ACC112 (cell line): ENCODE results near the gene FAM131B.
"Not testable (repeated sequence)": the region's sequence is repeated elsewhere in the genome, so short reads cannot be mapped to it uniquely, and the experiment has no call there.

ENCODE experiments used
- H2AFZ ChIP-seq: fragments of 200-600 bp; sonication (generic); one replicate; pipeline ENCODE4 v1.6.0; 2017; ENCODE audit warnings: antibody characterized with exemption, low read length; ENCODE audit not compliant: unreplicated experiment
- H3K27ac ChIP-seq: fragments of 200-600 bp; sonication (generic); 2 replicates; pipeline ENCODE4 v1.5.1; 2014; ENCODE audit warnings: low read depth, mild to moderate bottlenecking, antibody characterized with exemption, low read length, moderate library complexity
- H3K27me3 ChIP-seq: fragments of 200-600 bp; sonication (generic); 2 replicates; pipeline ENCODE4 v1.6.1; 2014; ENCODE audit warnings: mild to moderate bottlenecking, antibody characterized with exemption, low read length, moderate library complexity, mixed read lengths; ENCODE audit not compliant: insufficient read depth
- H3K36me3 ChIP-seq: fragments of 200-600 bp; sonication (generic); 2 replicates; pipeline ENCODE4 v1.6.1; 2016; ENCODE audit warnings: mild to moderate bottlenecking, antibody characterized with exemption, low read length, moderate library complexity, mixed read lengths; ENCODE audit not compliant: insufficient read depth
- H3K4me1 ChIP-seq: fragments of 200-600 bp; sonication (generic); one replicate; pipeline ENCODE4 v1.6.1; 2016; ENCODE audit warnings: low read length, mixed read lengths; ENCODE audit not compliant: insufficient read depth, unreplicated experiment, control insufficient read depth
- H3K4me3 ChIP-seq: fragments of 200-600 bp; sonication (generic); 2 replicates; pipeline ENCODE4 v1.5.1; 2014; ENCODE audit warnings: mild to moderate bottlenecking, low read depth, low read length
- H3K79me2 ChIP-seq: fragments of 200-600 bp; sonication (generic); one replicate; pipeline ENCODE4 v1.6.0; 2016; ENCODE audit warnings: low read length; ENCODE audit not compliant: control insufficient read depth, unreplicated experiment, insufficient read depth

FAM131B gene

DNA sequence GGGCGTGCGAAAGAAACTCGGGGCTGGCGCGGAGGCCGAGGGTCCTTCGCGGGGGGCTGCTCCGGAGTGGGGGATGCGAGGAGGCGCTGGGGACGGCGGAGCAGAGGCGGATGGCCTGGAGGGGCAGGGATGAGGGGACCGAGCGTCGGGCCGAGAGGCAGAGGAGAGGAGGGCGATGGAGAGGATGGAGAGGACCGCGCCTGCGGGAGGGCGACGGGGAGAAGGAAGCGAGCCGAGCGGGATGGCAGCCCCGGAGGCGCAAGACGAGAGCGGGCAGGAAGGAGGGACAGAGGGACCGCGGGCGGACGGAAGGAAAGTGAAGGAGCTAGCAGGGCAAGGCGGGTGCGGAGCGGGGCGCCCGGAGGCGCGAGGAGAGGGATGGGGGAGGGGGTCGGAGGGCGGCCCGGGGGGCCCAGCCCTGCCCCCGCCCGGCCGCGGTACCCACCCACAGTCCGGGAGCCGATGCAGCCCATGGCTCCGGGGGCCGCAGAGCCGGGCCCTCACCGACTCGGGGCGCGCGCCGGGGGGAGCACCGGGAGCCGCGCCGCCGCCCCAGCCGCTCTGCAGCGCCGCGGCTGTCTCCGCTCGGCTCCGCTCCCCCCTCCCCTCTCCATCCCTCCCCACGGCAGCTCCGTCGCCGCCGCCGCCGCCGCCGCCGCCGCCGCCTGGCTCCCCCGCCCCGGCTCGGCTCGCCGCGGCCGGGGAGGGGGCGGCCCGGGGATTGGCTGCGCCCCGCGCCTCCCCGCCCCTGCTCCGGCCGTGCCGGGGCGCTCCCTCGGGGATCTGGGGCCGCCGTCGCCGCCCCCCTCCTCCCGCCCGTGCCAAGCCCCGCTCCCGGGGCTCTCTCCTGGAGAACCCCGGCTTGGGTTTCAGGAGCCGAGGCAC lies at the start of gene FAM131B:
Gene FAM131B, minus strand, starts transcription at position 583 of the 885 bp plus-strand sequence. Its CDS starts 110 bp downstream, at position 473.
- H3K36me3 ChIP-seq = no peaks in the 10 kb centered on the region
- H3K27ac ChIP-seq = no peak within 1 kb of the TSS
- no peaks in the 10 kb centered on the region for H3K79me2 ChIP-seq
- peaks cover 65% of the 10 kb centered on the region for H3K27me3 ChIP-seq
- peak within 1 kb of the TSS; percentile 91 for H2AFZ ChIP-seq
- no peaks in the 10 kb centered on the region for H3K4me1 ChIP-seq
- peak within 1 kb of the TSS; percentile 85 for H3K4me3 ChIP-seq

DNA sequence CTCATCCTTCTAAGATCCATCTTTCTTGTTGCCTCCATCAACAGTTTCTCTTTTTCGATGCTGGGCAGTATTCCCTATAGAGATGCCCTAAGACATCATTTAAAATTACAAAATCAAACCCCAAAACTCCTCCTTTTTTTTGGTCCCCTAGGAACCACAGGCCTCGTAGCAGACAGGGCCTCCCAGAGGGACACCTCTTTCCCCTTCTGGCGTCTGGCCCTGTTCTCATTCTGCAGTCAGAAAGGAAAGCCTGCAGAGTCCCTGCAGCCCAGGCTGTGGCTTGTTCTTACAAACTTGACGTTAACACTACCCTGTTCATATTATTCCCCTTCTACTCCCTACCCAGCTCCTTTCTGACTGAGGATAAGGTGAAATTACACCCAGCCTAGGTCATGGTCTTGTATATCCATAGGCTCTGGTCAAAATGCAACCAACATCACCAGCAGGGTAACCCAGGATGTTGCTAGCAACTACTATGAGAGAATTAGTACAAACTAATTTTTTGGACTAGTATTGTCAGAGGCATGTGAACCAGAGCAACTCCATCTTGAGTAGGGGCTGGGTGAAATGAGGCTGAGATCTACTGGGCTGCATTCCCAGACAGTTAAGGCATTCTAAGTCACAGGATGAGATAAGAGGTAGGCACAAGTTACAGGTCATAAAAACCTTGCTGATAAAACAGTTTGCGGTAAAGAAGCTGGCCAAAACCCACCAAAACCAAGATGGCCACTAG lies 49.6 kb upstream of the FAM131B start:
- Histone ChIP-seq H2AFZ (no peak overlapping the region), H3K4me3 (no peak overlapping the region), H3K27ac (no peak overlapping the region), H3K79me2 (no peaks in the 10 kb centered on the region), H3K4me1 (peaks cover 38% of the 10 kb centered on the region), H3K36me3 (no peaks in the 10 kb centered on the region), H3K27me3 (no peaks in the 10 kb centered on the region)

DNA sequence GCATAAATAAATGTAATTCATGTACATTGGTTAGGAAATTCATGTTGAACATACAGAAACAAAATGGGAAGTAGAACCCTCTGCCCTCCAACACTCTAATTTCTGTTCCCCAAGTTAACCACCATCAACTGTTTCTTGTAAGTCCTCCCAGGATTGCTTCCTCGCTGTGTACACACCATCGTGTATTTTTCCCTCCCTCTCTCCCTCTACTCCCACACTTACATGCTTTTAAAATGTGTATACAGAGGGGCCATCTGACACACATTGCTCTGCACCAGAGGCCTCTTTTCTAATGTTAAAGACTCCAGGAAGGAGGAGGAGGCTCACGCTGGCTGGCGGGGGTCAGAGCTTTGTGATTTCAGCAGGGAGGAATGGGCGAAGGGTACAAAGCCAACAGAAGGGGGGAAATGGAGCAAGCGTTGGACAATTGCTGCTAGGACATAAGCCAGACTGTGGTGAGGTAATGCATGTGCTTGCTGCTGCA lies 48.0 kb upstream of the FAM131B start:
- H3K36me3 ChIP-seq = no peaks in the 10 kb centered on the region
- H3K27me3 ChIP-seq = no peaks in the 10 kb centered on the region
- no peak overlapping the region for H3K4me3 ChIP-seq
- no peaks in the 10 kb centered on the region for H3K79me2 ChIP-seq
- H3K4me1 ChIP-seq = peaks cover 29% of the 10 kb centered on the region
- no peak overlapping the region for H2AFZ ChIP-seq
- no peak overlapping the region for H3K27ac ChIP-seq

DNA sequence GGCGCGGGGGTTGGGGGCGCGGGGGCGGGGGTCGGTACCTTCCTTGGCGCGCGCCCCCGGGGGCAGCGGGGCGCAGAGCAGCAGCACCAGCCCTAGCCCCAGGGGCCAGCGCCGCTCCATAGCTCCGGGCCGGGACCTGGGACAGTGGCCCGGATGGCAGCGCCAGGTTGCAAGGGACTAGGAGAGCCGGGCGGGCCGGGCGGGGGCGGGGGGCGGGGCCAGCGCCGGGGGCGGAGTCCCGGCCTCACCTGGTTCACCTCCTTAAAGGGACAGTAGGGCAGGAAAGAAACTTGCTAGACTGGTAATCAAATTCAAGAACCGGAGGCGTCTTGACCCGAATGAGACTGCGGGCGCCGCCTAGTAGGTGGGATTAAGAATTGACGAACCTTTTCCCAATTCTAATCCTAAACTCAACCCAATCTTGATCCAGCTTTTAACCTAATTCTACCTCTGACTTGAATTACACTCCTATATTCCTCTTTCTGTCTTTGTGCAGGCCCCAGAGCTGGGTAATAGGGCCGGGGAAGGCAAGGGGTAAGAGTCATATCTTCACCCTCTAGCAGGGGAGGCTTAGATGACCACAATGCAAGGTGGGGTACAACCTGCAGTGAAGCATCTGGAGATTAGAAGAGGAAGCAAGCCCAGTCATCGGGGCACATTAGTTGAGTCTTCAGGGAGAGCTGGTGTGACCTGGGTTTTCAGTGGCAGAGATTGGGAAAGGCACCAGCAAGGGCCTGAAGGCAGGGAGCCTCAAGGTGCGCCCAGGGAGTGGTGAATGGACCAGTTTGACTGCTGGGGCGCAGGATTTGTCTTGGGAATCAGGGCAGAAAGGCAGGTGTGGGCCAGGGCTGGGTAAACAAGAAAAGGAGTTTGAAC lies 46.4 kb upstream of the FAM131B start, which contains the start of gene EPHA1:
Gene EPHA1, minus strand, starts transcription at position 171 of the 876 bp plus-strand sequence. Its CDS starts 51 bp downstream, at position 120.
- Histone ChIP-seq H3K36me3 (no peaks in the 10 kb centered on the region), H3K4me1 (peaks cover 21% of the 10 kb centered on the region), H2AFZ (peak within 1 kb of the TSS; percentile 49), H3K79me2 (no peaks in the 10 kb centered on the region), H3K27ac (no peak within 1 kb of the TSS), H3K4me3 (no peak within 1 kb of the TSS), H3K27me3 (no peaks in the 10 kb centered on the region)

DNA sequence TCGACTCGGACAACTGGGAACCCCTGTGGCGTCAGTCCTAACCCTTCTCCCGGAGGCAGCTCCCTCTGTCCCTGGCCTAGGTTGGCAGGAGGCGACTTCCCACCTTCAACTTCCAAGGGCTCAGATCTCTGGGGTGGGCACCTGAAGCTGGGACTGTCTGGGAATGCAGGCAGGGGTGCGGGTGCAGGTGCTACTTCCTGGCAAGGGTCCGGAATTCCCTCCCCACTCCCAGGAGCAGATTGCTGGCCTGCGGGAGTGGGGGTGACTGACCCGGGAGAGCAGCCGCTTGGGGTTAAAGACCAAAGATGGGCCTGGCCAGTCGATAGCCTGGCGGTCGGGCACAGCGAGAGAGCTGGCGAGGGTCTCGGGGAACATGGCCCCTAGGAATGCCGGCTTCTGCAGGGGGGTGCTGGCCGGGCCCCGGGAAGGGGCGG lies 45.8 kb upstream of the FAM131B start:
- Histone ChIP-seq H3K4me1 (peaks cover 21% of the 10 kb centered on the region), H2AFZ (no peak overlapping the region), H3K79me2 (no peaks in the 10 kb centered on the region), H3K27ac (no peak overlapping the region), H3K27me3 (no peaks in the 10 kb centered on the region), H3K36me3 (no peaks in the 10 kb centered on the region), H3K4me3 (no peak overlapping the region)

DNA sequence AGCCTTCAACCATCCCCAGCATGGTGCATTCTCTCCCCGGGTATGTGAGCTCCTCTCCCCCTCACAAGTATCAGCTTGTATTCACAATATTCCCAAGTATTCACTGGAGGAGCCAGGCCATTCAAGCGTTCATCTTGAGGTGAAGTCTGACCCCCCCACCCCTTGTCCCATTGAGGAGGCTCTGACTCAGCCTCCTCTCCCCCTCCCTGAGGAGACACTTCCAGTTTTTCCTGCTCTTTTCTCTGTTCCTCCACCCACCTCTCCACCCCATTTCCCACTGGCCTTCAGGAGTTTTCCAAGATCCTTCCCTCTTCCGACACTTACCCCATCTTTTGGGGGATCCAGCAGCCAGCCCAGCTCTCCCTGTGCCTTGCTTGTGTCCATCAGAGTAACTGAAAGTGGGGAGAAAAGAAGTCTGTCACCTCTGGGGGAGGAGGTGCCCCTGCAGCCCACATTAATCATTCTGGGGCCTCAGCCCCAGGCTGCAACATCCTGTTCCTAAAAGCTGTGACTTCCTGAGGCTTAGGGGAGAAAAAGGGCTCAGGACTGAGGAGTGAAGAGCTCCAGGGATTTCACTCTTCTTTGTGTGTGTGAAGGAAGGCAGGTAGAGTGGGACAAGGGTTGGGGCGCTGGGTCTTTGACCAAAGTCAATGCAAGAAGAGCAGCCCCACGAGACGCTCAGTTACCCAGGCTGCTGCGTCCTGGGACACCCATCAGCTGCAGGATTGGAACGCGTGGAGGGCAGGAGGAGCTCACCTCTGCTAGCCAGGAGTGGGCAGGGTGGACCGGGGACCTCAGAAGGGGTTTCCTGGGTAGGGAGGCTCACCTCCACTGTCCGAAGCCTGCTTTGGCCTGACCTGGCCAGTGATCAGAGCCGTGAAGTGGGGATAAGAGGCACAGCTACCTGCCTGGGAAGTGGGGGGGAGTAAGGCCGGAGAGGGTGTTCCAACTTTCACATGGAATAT lies 45.1 kb upstream of the FAM131B start:
- Histone ChIP-seq H3K4me1 (peaks cover 21% of the 10 kb centered on the region), H2AFZ (peak overlapping the region; percentile 49), H3K79me2 (no peaks in the 10 kb centered on the region), H3K27me3 (no peaks in the 10 kb centered on the region), H3K27ac (no peak overlapping the region), H3K36me3 (no peaks in the 10 kb centered on the region), H3K4me3 (no peak overlapping the region)

DNA sequence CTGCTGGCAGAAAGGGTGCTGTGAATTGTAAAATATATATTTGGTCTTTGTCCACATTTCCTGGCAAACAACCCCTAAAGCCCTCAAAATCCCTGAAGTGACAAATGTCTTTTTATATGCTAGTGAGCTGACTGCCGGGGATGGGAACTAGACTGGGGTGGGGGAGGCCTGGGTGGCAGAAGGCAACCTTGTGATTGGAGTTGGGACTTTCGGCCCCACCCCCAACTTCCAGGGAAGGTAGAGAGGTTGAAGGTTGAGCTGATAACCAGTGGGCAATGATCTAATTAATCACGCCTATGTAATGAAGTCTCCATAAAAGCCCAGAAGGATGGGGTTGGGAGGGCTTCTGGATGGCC lies 43.5 kb upstream of the FAM131B start:
- H3K36me3 ChIP-seq = no peaks in the 10 kb centered on the region
- no peak overlapping the region for H3K4me3 ChIP-seq
- no peak overlapping the region for H2AFZ ChIP-seq
- no peak overlapping the region for H3K27ac ChIP-seq
- H3K27me3 ChIP-seq = no peaks in the 10 kb centered on the region
- H3K79me2 ChIP-seq = no peaks in the 10 kb centered on the region
- peaks cover 16% of the 10 kb centered on the region for H3K4me1 ChIP-seq

DNA sequence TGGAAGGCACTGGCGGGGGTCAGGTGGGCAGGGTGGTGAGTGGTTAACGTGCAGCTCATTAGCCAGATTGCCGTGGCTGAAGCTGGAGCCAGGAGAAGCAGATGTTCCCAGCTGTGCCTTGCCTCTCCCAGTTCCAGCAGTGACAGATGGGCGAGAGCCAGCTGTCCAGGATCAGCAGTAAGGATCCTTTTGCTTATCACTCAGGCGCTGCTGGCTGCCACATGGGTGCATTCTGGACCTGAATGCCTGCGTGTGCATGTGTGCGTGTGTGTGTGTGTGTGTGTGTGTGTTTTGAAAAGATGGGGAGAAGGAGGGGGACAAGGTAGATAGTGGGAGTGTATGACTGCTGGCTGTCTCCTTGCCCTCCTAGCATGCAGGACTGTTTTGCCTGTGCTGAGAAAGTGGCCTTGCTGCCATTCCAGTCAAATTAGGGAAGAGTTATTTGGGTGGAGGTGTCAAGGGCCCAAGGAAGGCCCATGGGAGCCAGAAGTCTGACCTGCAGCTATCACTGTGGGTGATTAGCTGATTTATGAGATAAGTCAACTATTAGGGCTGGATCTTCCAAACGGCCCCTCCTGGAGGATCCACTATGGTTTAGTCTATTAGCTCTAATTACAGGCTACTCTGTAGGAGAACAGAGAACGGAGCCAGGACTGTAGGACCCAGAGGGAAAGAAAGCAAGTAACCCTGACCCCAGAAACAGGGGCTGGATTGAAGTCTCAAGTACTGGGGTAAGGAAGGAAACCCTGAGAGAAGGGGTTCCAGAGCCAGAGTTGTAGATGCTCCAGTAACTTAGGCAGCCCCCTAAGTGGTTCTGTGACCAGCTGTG lies 42.9 kb upstream of the FAM131B start:
- no peak overlapping the region for H2AFZ ChIP-seq
- H3K27me3 ChIP-seq = no peaks in the 10 kb centered on the region
- no peaks in the 10 kb centered on the region for H3K79me2 ChIP-seq
- no peaks in the 10 kb centered on the region for H3K36me3 ChIP-seq
- peaks cover 12% of the 10 kb centered on the region for H3K4me1 ChIP-seq
- no peak overlapping the region for H3K27ac ChIP-seq
- no peak overlapping the region for H3K4me3 ChIP-seq

DNA sequence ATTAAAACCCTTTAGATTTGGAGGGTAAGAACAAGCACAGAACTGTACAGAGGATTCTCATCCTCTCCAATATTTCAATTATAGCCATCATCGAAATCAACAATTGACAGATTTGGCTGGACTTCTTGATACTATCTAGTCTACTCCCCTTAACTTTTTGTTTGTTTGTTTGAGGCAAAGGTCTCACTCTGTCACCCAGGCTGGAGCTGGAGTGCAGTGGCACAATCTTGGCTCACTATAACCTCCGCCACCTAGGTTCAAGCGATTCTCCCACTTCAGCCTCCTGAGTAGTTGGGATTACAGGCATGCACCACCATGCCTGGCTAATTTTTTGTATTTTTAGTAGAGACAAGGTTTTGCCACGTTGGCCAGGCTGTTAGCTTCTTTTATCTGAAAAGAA lies 39.7 kb upstream of the FAM131B start:
- H3K27ac ChIP-seq, H3K27me3 ChIP-seq, H3K79me2 ChIP-seq, H3K36me3 ChIP-seq, H3K4me1 ChIP-seq, H3K4me3 ChIP-seq, H2AFZ ChIP-seq: not testable (repeated sequence)
